Ishikawa (cell line): ENCODE results near the gene UTS2B.

ENCODE experiments used
- CEBPB ChIP-seq: IDR thresholded peaks from 2 replicates; pipeline ENCODE4 v1.6.1; 2012
- EGR1 ChIP-seq: IDR thresholded peaks from 2 replicates; pipeline ENCODE4 v1.6.1; 2012
- EP300 ChIP-seq: IDR thresholded peaks from 2 replicates; pipeline ENCODE4 v1.6.1; 2012; ENCODE audit warnings: borderline replicate concordance
- FOXM1 ChIP-seq: IDR thresholded peaks from 2 replicates; pipeline ENCODE4 v1.6.1; 2012; ENCODE audit warnings: low read depth, borderline replicate concordance
- RAD21 ChIP-seq: IDR thresholded peaks from 2 replicates; pipeline ENCODE4 v1.6.1; 2012; ENCODE audit warnings: low read depth
- REST ChIP-seq: IDR thresholded peaks from 2 replicates; pipeline ENCODE4 v1.6.1; 2012; ENCODE audit warnings: low read depth, mild to moderate bottlenecking
- TEAD4 ChIP-seq: IDR thresholded peaks from 2 replicates; pipeline ENCODE4 v1.6.1; 2012
- YY1 ChIP-seq: IDR thresholded peaks from 2 replicates; pipeline ENCODE4 v1.6.1; 2012; ENCODE audit warnings: low read depth
- ZBTB7A ChIP-seq: IDR thresholded peaks from 2 replicates; pipeline ENCODE4 v1.6.1; 2012; ENCODE audit warnings: low read depth
- TF ChIP-seq, protein P1 (sequence below): IDR thresholded peaks from 2 replicates; pipeline ENCODE4 v1.6.1; 2012
- TF ChIP-seq, protein P2 (sequence below): IDR thresholded peaks from 2 replicates; pipeline ENCODE4 v1.6.1; 2012

DNA sequence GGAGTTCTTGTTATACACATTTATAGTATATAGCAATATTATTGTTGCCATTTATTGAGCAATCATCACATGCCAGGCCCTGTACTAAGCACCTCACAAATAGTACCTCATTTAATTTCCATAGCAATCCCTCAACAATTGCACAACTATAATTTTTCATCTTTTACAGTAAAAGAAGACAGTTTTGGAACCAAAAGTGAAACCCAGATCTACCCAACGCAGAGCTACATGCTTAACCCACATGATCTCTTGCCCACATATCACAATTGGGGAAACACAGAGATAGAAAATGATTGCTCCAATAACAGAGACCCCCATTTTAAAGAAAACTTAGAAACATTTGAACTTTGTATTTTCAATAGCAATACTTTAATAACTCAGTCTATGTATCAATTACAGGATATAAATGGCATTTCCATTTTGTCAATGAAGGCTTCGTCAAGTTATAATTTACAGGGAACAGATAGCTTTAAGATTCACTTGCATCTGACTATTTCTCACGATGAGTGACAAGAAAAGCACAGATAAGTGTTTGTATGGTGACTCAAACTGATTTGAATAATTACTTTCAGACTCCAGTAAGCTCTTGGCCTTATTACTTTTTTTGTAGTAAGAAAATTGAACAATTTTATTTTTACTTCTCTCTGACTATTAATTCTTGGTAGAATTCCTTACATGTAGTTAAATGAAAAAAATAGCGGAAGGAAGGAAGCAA lies 39.9 kb downstream of the UTS2B start:
- TF ChIP-seq EGR1 (no peak), REST (no peak), TEAD4 (no peak), ZBTB7A (no peak), RAD21 (no peak), CEBPB (no peak), EP300 (no peak), FOXM1 (no peak), YY1 (no peak)
- TF ChIP-seq, protein P1, sequence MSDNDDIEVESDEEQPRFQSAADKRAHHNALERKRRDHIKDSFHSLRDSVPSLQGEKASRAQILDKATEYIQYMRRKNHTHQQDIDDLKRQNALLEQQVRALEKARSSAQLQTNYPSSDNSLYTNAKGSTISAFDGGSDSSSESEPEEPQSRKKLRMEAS = no peak
- TF ChIP-seq, protein P2, sequence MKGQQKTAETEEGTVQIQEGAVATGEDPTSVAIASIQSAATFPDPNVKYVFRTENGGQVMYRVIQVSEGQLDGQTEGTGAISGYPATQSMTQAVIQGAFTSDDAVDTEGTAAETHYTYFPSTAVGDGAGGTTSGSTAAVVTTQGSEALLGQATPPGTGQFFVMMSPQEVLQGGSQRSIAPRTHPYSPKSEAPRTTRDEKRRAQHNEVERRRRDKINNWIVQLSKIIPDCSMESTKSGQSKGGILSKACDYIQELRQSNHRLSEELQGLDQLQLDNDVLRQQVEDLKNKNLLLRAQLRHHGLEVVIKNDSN = no peak
